Muscle layer of colon (tissue), 2 donors: ENCODE data around the gene DHCR24.
"Not testable (repeated sequence)": the region's sequence is repeated elsewhere in the genome, so short reads cannot be mapped to it uniquely, and the experiment has no call there.

ENCODE experiments used
- H3K27ac ChIP-seq: one replicate; pipeline ENCODE4 v1.7.0; 2013; ENCODE audit warnings: low read depth, mild to moderate bottlenecking, low read length, moderate library complexity
- H3K27me3 ChIP-seq, 2 donors: one replicate each; pipeline ENCODE4 v1.7.0; 2013; ENCODE audit warnings: low read length in 2 of 2, mild to moderate bottlenecking in 2 of 2; ENCODE audit not compliant: insufficient read depth in 2 of 2, control insufficient read depth in 1 of 2
- H3K36me3 ChIP-seq: one replicate; pipeline ENCODE4 v1.7.0; 2013; ENCODE audit warnings: mild to moderate bottlenecking, low read length; ENCODE audit not compliant: insufficient read depth
- H3K4me1 ChIP-seq: one replicate; pipeline ENCODE4 v1.7.0; 2013; ENCODE audit warnings: mild to moderate bottlenecking, low read length; ENCODE audit not compliant: insufficient read depth
- H3K4me3 ChIP-seq, 2 donors: one replicate each; pipeline ENCODE4 v1.7.0; 2013; ENCODE audit warnings: low read length in 2 of 2, low read depth in 1 of 2, mild to moderate bottlenecking in 1 of 2, moderate library complexity in 1 of 2
- H3K9ac ChIP-seq: one replicate; pipeline ENCODE4 v1.7.0; 2013; ENCODE audit warnings: low read length
- H3K9me3 ChIP-seq: one replicate; pipeline ENCODE4 v1.7.0; 2013; ENCODE audit warnings: mild to moderate bottlenecking, low read length
- donor health status: abdominal sarcoma.
- donor health status: Adenocarcinoma of cecum.

DHCR24 gene, protein sequence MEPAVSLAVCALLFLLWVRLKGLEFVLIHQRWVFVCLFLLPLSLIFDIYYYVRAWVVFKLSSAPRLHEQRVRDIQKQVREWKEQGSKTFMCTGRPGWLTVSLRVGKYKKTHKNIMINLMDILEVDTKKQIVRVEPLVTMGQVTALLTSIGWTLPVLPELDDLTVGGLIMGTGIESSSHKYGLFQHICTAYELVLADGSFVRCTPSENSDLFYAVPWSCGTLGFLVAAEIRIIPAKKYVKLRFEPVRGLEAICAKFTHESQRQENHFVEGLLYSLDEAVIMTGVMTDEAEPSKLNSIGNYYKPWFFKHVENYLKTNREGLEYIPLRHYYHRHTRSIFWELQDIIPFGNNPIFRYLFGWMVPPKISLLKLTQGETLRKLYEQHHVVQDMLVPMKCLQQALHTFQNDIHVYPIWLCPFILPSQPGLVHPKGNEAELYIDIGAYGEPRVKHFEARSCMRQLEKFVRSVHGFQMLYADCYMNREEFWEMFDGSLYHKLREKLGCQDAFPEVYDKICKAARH

DNA sequence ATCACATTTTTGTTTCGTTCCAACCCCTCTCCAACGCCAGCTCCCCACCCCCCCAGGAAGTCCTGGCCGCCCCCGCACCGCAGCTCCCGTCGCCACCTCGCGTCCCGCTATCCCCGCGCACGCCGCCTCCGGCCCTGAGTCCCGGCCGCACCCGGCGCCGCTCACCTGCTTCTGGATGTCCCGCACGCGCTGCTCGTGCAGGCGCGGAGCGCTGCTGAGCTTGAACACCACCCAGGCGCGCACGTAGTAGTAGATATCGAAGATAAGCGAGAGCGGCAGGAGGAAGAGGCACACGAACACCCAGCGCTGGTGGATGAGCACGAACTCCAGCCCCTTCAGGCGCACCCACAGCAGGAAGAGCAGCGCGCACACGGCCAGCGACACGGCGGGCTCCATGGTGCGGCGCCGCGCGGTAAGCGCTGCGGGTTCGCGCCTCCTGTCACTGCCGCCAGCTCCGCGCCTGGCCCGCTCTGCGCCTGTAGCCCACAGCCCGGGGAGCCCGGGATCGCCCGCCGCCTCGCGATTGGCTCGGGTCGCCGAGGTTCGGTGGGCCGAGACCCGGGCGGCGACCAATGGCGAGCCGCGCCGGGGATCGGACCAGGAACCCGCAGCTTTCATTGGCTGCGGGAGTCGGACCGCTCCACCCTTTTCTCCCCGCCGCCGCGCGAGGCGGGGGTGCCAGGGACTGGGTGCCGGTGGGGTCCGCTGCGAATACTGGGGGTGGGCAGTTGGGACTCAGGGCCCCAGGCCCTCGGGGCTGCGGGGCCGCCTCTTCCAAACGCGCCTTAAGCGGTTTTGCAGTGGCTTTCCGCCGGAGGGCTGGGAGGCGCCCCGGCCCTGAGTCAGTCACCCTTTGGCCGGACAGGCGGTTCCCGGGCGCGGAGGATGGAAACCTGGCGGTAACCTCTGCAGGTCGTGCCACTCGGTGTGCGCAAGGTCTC is at the start of gene DHCR24:
Gene DHCR24, minus strand, starts transcription at position 472 of the 941 bp plus-strand sequence. Its CDS starts 76 bp downstream, at position 396.
- Histone ChIP-seq H3K36me3 (no peaks in the 10 kb centered on the region), H3K4me3 (peak within 1 kb of the TSS; percentile 61 to 62), H3K9ac (no peak within 1 kb of the TSS), H3K27ac (no peak within 1 kb of the TSS), H3K9me3 (no peaks in the 10 kb centered on the region), H3K4me1 (peaks cover 8% of the 10 kb centered on the region), H3K27me3 (peaks cover 5 to 28% of the 10 kb centered on the region in 2 donors)

DNA sequence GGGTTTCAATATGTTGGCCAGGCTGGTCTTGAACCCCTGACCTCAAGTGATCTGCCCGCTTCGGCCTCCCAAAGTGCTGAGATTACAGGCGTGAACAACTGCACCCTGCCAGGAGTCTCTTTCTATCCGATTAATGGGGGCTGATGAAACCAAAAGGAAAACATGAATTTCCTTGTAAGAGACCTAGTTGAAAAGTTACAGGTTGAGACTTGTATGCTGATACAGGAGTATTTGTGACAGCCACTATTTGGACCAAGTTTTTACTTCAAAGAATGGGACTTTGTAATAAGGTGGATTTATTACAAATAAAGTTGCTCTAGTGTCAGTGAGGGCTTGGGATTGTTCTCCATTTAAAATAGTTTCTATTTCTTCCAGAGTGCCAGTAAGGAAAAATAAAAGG is 49.8 kb upstream of the DHCR24 start:
- Histone ChIP-seq H3K36me3 (no peaks in the 10 kb centered on the region), H3K4me1 (no peaks in the 10 kb centered on the region), H3K9ac (no peak overlapping the region), H3K27me3 (no peaks in the 10 kb centered on the region), H3K9me3 (no peaks in the 10 kb centered on the region), H3K27ac (no peak overlapping the region), H3K4me3 (no peak overlapping the region)

DNA sequence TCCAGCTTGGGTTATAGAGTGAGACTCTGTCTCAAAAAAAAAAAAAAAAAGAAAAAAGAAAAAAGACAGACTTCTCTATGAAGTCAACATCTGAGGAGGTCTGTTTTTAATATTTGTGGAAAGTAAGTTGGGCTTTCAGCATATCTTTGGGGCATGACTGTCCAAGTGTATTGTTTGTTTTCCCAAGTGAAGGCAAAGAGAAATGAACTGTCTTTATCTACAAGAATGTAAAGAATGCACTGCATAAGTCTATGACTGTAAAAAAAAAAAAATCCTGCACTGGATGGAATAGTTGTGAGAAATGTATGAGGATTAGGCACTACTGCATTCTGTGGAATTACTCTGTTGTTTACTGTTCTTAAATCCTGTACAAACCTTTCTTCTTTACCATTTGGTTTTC is 47.9 kb upstream of the DHCR24 start:
- Histone ChIP-seq H3K4me3 (no peak overlapping the region), H3K27ac (no peak overlapping the region), H3K9me3 (no peaks in the 10 kb centered on the region), H3K27me3 (no peaks in the 10 kb centered on the region), H3K9ac (no peak overlapping the region), H3K36me3 (no peaks in the 10 kb centered on the region), H3K4me1 (no peaks in the 10 kb centered on the region)

DNA sequence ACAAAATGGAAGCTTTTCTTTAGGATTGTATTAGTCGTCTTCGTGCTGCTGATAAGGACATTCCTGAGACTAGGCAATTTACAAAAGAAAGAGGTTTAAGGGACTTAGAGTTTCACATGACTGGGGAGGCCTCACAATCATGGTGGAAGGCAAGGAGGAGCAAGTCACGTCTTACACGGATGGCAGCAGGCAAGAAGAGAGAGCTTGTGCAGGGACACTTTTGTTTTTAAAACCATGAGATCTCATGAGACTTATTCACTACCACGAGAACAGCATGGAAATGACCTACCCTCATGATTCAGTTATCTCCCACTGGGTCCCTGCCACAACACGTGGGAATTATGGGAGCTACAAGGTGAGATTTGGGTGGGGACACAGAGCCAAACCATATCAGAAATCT is 47.1 kb upstream of the DHCR24 start:
- not testable (repeated sequence) for H3K9ac ChIP-seq, H3K4me1 ChIP-seq, H3K4me3 ChIP-seq, H3K9me3 ChIP-seq, H3K36me3 ChIP-seq, H3K27ac ChIP-seq, H3K27me3 ChIP-seq

DNA sequence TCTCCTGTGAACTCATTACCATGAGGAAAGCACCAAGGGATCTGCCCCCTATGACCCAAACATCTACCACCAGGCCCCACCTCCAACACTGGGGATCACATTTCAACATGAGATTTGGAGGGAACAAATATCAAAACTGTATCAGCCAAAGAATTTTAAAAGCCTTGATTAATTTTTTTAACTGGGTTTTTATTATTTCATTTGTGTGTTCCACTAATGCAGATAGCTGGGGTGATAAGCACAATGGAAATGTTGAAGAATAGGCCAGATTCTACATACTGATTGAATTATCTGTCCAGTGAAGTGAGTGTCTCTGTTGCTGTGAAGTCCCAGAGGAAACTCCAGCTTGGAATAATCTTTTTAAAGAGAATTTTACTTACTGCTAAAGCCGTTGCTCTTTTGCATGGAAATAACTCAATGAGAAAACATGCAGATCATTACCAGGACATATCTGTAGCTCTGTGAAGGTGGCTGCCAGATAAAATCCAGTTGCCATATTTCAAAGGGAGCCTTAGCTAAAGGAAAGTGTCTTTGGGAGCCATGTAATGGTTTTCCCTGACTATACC is 44.4 kb upstream of the DHCR24 start:
- no peaks in the 10 kb centered on the region for H3K36me3 ChIP-seq
- H3K4me1 ChIP-seq, result no peaks in the 10 kb centered on the region
- no peak overlapping the region for H3K9ac ChIP-seq
- no peaks in the 10 kb centered on the region for H3K9me3 ChIP-seq
- H3K27ac ChIP-seq, result no peak overlapping the region
- H3K4me3 ChIP-seq, result no peak overlapping the region
- H3K27me3 ChIP-seq, result no peaks in the 10 kb centered on the region

DNA sequence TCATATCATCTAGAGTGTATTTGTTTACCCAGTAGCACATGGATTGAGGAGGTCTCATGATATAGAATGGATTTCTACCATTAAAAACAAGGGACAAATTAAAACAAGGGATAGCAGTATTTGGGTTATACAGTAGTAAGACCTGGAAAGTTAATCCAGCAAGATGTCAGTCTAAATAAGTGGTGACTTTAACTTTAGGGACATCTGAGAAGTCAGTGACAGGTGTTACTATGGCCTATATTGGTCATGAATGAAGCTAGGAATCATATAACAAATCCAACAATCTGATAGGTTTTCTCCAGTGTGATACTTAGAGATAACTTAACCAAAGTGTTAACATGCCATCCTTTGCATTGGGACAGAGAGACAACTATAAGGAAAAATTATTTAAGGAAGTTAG is 42.7 kb upstream of the DHCR24 start:
- no peaks in the 10 kb centered on the region for H3K27me3 ChIP-seq
- H3K4me3 ChIP-seq, result no peak overlapping the region
- no peak overlapping the region for H3K27ac ChIP-seq
- no peaks in the 10 kb centered on the region for H3K36me3 ChIP-seq
- H3K4me1 ChIP-seq, result no peaks in the 10 kb centered on the region
- H3K9ac ChIP-seq, result no peak overlapping the region
- H3K9me3 ChIP-seq, result no peaks in the 10 kb centered on the region

DNA sequence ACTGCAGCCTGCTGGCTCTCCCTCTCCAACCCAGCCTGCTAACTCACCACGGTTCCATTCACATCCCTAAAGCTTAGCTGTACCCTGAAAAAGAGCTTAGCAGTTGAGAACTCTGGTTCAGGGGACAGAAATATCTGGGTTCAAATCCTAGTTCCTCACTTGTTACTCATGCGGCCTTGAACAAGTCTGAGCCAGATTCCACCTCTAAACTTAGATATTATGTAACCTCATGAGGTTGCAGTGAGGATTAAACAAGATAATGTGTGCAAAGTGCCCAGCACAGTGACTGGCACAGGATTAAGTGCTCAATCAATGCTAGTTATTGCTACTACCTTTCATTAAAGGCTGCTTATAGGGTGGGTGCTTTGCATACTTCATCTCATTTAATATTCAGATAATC is 41.3 kb upstream of the DHCR24 start:
- Histone ChIP-seq H3K36me3 (no peaks in the 10 kb centered on the region), H3K27ac (no peak overlapping the region), H3K27me3 (no peaks in the 10 kb centered on the region), H3K9ac (no peak overlapping the region), H3K4me3 (no peak overlapping the region), H3K4me1 (no peaks in the 10 kb centered on the region), H3K9me3 (no peaks in the 10 kb centered on the region)

DNA sequence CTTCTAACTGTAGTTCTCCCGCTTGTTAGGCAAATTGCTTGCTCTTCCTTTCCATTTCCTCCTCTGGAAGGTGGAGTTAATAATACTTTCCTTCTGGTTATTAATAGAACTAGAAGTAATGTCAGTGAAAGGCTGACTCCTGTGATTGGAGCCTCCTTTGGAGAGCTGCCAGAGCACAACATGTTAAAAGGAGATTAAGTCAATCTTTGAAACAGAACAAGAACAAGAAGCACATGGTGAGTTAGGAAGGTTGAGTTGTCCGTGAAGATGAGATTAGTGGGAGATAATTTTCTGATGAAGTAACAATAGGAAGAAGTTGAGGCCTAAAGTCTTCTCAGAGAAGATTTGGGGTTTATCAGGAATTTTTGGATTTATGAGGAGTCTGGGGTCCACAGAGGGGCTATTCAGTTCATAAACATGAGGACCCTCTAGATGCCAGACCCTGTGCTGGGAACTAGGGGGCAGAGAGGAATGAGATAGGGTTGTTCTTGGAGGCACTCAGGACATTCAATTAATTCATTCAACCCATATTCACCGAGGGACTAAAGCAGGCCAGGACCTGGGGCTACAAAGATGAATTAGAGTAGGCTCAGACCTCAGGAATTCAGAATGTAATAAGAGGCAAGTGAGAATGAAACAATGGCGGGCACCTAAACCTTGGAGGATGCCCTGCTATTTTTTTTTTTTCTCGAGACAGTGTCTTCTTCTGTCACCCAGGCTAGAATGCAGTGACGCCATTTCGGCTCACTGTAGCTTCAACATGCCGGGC is 40.7 kb upstream of the DHCR24 start:
- Histone ChIP-seq H3K27ac (no peak overlapping the region), H3K27me3 (no peaks in the 10 kb centered on the region), H3K9ac (no peak overlapping the region), H3K4me3 (no peak overlapping the region), H3K36me3 (no peaks in the 10 kb centered on the region), H3K9me3 (no peaks in the 10 kb centered on the region), H3K4me1 (no peaks in the 10 kb centered on the region)

DNA sequence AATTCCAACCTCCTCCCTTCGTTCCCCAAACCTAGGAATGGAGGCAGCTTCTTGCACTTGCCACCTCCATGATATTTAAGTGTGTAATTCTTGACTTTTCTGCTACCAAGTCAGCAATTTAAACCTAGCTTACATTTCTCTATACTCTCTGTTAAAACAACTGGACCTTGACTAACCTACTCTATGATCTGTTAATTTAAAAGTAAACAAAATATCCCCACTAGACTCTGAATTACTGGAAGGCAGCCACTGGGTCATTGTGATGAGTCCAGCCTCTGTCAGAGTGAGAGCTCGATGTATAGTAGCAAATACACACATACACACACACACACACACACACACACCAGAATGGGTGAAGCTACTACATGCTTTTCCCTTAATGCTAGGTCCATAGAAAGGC is 40.0 kb upstream of the DHCR24 start:
- Histone ChIP-seq H3K27ac (no peak overlapping the region), H3K9me3 (no peaks in the 10 kb centered on the region), H3K4me3 (no peak overlapping the region), H3K4me1 (no peaks in the 10 kb centered on the region), H3K9ac (no peak overlapping the region), H3K27me3 (no peaks in the 10 kb centered on the region), H3K36me3 (no peaks in the 10 kb centered on the region)

DNA sequence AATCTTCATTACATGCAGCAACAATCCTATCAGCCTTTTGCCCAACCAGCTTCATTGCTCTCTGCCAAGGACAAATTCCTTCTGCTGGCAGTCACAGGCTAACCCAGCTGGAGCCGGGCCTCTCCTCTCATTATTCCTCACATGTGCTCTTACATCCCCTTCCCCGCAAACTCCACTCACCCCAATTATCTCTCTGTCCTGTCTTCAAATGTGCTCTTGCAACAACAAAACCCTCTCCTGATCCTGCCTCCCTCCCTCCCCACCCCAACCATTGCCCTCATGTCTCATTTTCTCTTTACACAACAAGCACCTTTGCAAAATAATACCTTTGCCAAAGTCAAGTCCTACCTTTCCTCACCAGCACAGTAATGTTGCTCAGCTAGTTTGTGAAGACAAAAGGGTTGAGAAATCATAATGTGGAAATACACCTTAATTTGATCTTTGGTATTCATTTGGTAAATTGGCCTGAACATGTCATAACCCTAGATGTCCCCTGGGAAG is 36.0 kb upstream of the DHCR24 start:
- Histone ChIP-seq H3K9me3 (no peaks in the 10 kb centered on the region), H3K36me3 (no peaks in the 10 kb centered on the region), H3K4me1 (no peaks in the 10 kb centered on the region), H3K27ac (no peak overlapping the region), H3K27me3 (no peaks in the 10 kb centered on the region), H3K4me3 (no peak overlapping the region), H3K9ac (no peak overlapping the region)
